ENCODE data around the gene GSTO2. TPM values are rescaled to one million over a fixed set of nuclear protein-coding genes. Genes with fewer than 3 reads are reported as not detected.
A peak's percentile ranks its signal among the peaks of the same experiment; 100 is the strongest.

Gene GSTO2
- total RNA-seq, 1 donor from 2014 or later: 0.80 TPM

DNA sequence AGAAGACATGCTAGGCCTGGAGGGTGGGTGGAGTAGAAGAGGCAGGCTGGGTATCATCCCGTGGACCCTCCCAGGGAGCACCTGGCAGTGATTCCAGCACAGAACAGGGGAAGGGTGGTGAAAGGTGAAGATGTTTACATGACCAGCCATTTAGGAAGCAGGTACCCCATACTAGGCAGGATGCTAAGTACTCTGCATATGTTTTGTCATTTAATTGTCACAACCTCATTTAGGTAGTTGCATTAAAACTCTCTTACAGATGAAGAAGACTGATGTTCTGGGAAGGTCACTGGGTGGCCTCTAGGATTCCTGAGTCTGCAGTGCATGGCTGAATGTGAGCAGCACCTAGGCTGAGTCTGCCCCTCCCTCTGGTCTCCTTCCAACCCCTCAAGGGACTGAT lies 54.1 kb downstream of the GSTO2 start:
- intact Hi-C loops (cut with micrococcal nuclease): no loop called here
- no peak for DNase-seq
- peaks cover 100% of the 10 kb centered on the region for H3K4me1 ChIP-seq
- H3K36me3 ChIP-seq: no peaks in the 10 kb centered on the region
- TF ChIP-seq, protein P1, sequence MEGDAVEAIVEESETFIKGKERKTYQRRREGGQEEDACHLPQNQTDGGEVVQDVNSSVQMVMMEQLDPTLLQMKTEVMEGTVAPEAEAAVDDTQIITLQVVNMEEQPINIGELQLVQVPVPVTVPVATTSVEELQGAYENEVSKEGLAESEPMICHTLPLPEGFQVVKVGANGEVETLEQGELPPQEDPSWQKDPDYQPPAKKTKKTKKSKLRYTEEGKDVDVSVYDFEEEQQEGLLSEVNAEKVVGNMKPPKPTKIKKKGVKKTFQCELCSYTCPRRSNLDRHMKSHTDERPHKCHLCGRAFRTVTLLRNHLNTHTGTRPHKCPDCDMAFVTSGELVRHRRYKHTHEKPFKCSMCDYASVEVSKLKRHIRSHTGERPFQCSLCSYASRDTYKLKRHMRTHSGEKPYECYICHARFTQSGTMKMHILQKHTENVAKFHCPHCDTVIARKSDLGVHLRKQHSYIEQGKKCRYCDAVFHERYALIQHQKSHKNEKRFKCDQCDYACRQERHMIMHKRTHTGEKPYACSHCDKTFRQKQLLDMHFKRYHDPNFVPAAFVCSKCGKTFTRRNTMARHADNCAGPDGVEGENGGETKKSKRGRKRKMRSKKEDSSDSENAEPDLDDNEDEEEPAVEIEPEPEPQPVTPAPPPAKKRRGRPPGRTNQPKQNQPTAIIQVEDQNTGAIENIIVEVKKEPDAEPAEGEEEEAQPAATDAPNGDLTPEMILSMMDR (IDR thresholded peaks at IDR 0.05; ENCODE audit: borderline replicate concordance): no peak
- H3K27me3 ChIP-seq (ENCODE audit: low read depth): no peaks in the 10 kb centered on the region
- H3K4me3 ChIP-seq: no peak overlapping the region
- no peaks in the 10 kb centered on the region for H3K9me3 ChIP-seq (replicated peaks)
- H3K27ac ChIP-seq (replicated peaks): peak overlapping the region; percentile 99

DNA sequence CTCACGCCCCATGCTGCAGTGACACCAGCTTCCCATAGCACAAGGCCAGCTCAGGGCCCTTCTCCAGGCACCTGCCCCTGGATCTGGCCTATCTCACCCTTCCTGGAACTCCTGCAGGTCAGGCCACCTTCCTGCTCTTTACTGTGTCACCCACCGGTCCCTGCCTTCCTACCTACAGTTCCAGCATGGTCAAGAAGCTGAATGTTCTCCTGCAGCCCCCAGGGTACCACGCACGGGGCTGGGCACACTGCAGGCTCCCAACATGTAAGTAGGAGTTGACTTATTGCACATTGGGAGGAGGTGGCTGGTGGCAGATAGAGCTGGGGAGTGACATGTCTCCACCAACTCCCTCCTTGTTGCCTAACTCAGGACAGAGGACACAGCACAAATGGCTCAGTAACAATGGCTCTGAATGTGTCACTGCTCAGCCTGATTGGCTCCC lies 54.8 kb downstream of the GSTO2 start:
- no peak for DNase-seq

DNA sequence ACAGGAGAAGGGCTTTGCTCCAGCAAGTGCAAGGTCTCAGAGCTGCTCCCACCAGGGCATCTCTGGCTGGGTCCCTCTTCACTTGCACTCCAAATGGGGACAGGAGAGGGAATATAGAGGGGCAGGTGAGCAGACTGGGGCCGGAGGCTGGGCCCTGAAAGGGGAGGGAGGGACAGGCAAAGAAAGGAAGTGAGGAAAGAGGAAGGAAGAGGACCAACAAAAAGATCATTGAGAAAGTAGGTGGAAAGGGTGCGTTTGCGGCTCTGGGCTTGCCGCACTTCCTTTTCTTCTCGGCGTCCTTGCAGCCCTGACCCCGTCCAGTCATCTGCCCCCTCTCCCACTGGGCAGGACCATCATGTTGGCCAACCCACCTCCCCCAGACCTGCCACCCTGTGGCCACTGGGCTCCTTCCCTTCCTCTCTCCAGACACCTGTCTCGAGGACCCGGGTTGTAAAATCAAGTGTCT lies 55.3 kb downstream of the GSTO2 start:
- H3K36me3 ChIP-seq: no peaks in the 10 kb centered on the region
- intact Hi-C loops (cut with micrococcal nuclease): no loop called here
- H3K27me3 ChIP-seq (ENCODE audit: low read depth): no peaks in the 10 kb centered on the region
- peaks cover 100% of the 10 kb centered on the region for H3K4me1 ChIP-seq
- TF ChIP-seq, protein P1 (IDR thresholded peaks at IDR 0.05; ENCODE audit: borderline replicate concordance): no peak
- no peak overlapping the region for H3K4me3 ChIP-seq
- DNase-seq: no peak
- no peaks in the 10 kb centered on the region for H3K9me3 ChIP-seq (replicated peaks)
- peak overlapping the region; percentile 99 for H3K27ac ChIP-seq (replicated peaks)

More for the DNA sequence above, 54.8 kb downstream of the GSTO2 start:
- H3K36me3 ChIP-seq: no peaks in the 10 kb centered on the region
- no peaks in the 10 kb centered on the region for H3K27me3 ChIP-seq (ENCODE audit: low read depth)
- H3K4me3 ChIP-seq: no peak overlapping the region
- intact Hi-C loops (cut with micrococcal nuclease): no loop called here
- TF ChIP-seq, protein P1 (IDR thresholded peaks at IDR 0.05; ENCODE audit: borderline replicate concordance): no peak
- H3K4me1 ChIP-seq: peaks cover 100% of the 10 kb centered on the region
- peak overlapping the region; percentile 99 for H3K27ac ChIP-seq (replicated peaks)
- no peaks in the 10 kb centered on the region for H3K9me3 ChIP-seq (replicated peaks)

DNA sequence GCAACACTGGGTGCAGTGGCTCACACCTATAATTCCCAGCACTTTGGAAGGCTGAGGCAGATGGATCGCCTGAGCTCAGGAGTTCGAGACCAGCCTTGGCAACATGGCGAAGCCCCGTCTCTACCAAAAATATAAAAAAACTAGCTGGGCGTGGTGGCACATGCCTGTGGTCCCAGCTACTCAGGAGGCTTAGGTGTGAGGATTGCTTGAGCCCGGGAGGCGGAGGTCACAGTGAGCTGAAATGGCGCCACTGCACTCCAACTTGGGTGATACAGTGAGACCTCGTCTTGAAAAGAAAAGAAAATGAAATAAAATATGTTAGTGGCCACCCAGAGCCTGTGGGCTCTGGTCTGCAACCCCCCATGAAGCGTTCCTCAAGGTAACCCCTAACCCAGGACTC lies 55.9 kb downstream of the GSTO2 start:
- H3K27ac ChIP-seq (replicated peaks): peak overlapping the region; percentile 99

DNA sequence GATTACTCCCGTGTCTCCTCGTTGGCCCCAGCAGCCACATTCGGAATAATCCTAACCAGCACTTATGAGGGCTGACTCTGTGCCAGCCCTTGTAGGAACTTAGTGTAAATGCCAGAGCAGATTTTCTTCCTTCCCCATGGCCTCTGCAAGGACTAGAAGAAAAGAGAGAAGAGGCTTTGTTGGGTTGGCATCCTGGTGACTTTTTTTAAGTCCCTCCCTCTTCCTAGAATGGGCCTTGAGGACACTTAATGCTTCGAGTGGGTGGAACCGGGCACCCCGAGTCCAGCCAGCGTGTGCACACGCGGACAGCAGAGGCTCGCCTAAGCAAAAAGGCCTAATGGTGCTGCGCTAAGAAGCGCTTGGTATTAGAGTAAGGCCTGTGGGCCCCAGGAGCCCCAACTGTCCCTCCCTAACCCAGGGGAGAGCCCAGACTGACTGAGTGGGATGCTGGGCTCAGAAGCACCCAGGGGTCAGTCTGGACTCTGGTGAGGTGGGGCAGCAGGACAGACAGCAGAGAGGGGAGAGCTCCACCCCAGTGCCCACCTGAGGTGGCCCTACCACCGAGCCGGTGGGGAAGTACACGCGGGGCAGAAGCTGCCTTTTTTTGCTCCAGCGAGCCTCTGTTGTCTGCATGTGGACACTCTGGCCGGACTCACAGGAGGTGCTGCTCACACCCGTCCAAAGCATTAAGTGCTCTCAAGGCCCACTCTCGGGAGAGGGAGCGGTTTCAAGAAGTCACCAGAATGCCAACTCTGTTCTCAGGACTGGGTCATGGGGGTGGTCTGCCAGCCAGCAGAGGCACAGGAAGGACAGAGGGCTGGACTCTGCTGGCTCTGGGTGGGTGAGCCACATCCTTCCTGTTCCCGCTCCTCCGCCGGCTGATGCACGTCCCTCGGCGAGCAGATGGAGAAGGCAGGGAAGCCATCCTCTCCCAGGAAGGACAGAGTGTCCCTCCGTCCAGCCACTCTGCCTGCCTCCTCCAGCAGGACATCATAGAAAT lies 56.8 kb downstream of the GSTO2 start:
- Histone ChIP-seq H3K36me3 (no peaks in the 10 kb centered on the region), H3K4me1 (peaks cover 100% of the 10 kb centered on the region), H3K27me3 (ENCODE audit: low read depth) (no peaks in the 10 kb centered on the region), H3K4me3 (peak overlapping the region; percentile 38), H3K9me3 (replicated peaks) (no peaks in the 10 kb centered on the region), H3K27ac (replicated peaks) (peak overlapping the region; percentile 99)
- DNase-seq: peak; percentile 66
- intact Hi-C loops (cut with micrococcal nuclease): no loop called here
- TF ChIP-seq, protein P1 (IDR thresholded peaks at IDR 0.05; ENCODE audit: borderline replicate concordance): no peak

More for the DNA sequence above, 55.9 kb downstream of the GSTO2 start:
- TF ChIP-seq, protein P1 (IDR thresholded peaks at IDR 0.05; ENCODE audit: borderline replicate concordance): no peak
- intact Hi-C loops (cut with micrococcal nuclease): no loop called here
- Histone ChIP-seq H3K36me3 (no peaks in the 10 kb centered on the region), H3K4me3 (no peak overlapping the region), H3K9me3 (replicated peaks) (no peaks in the 10 kb centered on the region), H3K4me1 (peaks cover 100% of the 10 kb centered on the region), H3K27me3 (ENCODE audit: low read depth) (no peaks in the 10 kb centered on the region)
- no peak for DNase-seq

Measured in left ventricle myocardium inferior (tissue), 1 donor.